ENCODE measurements around the gene ABLIM2. TPM values are rescaled to one million over a fixed set of nuclear protein-coding genes. Genes with fewer than 3 reads are reported as not detected.

Gene ABLIM2
- total and polyA plus RNA-seq, 2 donors (not counting 1 experiment from before 2014, with no cell fraction given), result 3.3 to 79.0 TPM

DNA sequence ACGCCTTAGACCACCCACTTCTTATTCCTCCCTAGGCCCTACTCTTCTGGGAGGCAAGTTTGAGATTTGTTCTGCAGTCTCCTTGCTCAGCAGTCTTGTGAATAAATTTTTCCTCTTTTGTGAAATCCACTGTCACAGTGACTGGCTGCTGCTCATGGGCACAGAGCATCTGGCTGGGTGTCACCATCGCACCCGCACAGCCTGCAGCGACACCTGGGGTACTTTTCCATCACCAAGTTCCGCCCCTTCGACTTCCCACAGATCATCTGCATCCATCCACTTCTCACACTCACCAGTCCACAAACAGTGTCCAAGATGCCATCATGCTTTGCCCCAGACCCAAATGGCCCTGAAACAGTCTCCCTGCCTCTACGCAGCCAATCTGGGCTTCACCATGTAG lies 182.6 kb downstream of the ABLIM2 start:
- intact Hi-C loops (cut with micrococcal nuclease), result no loop called here
- no peaks in the 10 kb centered on the region for H3K4me1 Mint-ChIP-seq
- H3K27me3 Mint-ChIP-seq, result peaks cover 9% of the 10 kb centered on the region
- ChIA-PET CTCF (no interaction called here), POLR2A (no interaction called here)
- no peak overlapping the region for H3K27ac ChIP-seq (ENCODE audit: low read length in 2 of 2)
- H3K9me3 ChIP-seq (ENCODE audit: control extremely low read depth in 1 of 3, control insufficient read depth in 2 of 3, insufficient read depth in 1 of 3, low read length in 2 of 3), result peaks cover 0 to 5% (median 0%) of the 10 kb centered on the region in 3 donors
- no peaks in the 10 kb centered on the region for H3K79me2 ChIP-seq (ENCODE audit: control insufficient read depth, insufficient read depth, low read length)
- no peak overlapping the region for H3K4me3 ChIP-seq (ENCODE audit: control extremely low read depth in 1 of 5, extremely low read depth in 1 of 5, insufficient read depth in 1 of 5, low read depth in 2 of 5, low read length in 4 of 5)
- ATAC-seq (ENCODE audit: low read depth), result no peak
- H3K36me3 ChIP-seq (replicated peaks in 1 of 2; ENCODE audit: control extremely low read depth in 1 of 2, control insufficient read depth in 1 of 2, extremely low read depth in 1 of 2, insufficient read depth in 2 of 2, low read length in 1 of 2), result no peaks in the 10 kb centered on the region
- H3K4me1 ChIP-seq (ENCODE audit: control insufficient read depth in 2 of 2, insufficient read depth in 2 of 2, low read length in 2 of 2), result no peaks in the 10 kb centered on the region
- 97% methylated on average over 7 of the region's 7 CpGs for WGBS (ENCODE audit: insufficient coverage)
- no peak overlapping the region for H3K4me3 Mint-ChIP-seq
- no peak overlapping the region for H3K4me2 ChIP-seq (replicated peaks; ENCODE audit: low read depth, low read length, poor library complexity, severe bottlenecking)
- DNase-seq, result no peak
- H3K9me3 Mint-ChIP-seq (ENCODE audit: insufficient read depth), result peaks cover 2% of the 10 kb centered on the region
- no peak overlapping the region for H2AFZ ChIP-seq (ENCODE audit: insufficient read depth, low read depth, low read length, poor library complexity, severe bottlenecking)
- H3K9ac ChIP-seq (ENCODE audit: low read length), result no peak overlapping the region
- H4K20me1 ChIP-seq (ENCODE audit: control insufficient read depth, insufficient read depth, low read length, poor library complexity, severe bottlenecking), result no peaks in the 10 kb centered on the region
- no peak for TF ChIP-seq EZH2 (IDR thresholded peaks at IDR 0.05; ENCODE audit: borderline replicate concordance, insufficient read depth, low read depth, low read length, poor library complexity, severe bottlenecking)
- no peak for TF ChIP-seq CTCF (IDR thresholded peaks at IDR 0.05)
- no peak overlapping the region for H3K27ac Mint-ChIP-seq
- peaks cover 0 to 4% (median 0%) of the 10 kb centered on the region in 4 experiments for H3K27me3 ChIP-seq (replicated peaks in 1 of 4; ENCODE audit: control extremely low read depth in 1 of 4, control insufficient read depth in 3 of 4, insufficient read depth in 4 of 4, low read length in 3 of 4)

- Histone ChIP-seq H3K79me2 (ENCODE audit: control insufficient read depth, insufficient read depth, low read length) (no peaks in the 10 kb centered on the region), H3K4me2 (replicated peaks; ENCODE audit: low read depth, low read length, poor library complexity, severe bottlenecking) (no peak overlapping the region), H3K9ac (ENCODE audit: low read length) (no peak overlapping the region), H3K4me1 (ENCODE audit: control insufficient read depth in 2 of 2, insufficient read depth in 2 of 2, low read length in 2 of 2) (no peaks in the 10 kb centered on the region), H2AFZ (ENCODE audit: insufficient read depth, low read depth, low read length, poor library complexity, severe bottlenecking) (no peak overlapping the region), H3K27me3 (replicated peaks in 1 of 4; ENCODE audit: control extremely low read depth in 1 of 4, control insufficient read depth in 3 of 4, insufficient read depth in 4 of 4, low read length in 3 of 4) (peaks cover 0 to 2% (median 0%) of the 10 kb centered on the region in 4 experiments), H3K9me3 (ENCODE audit: control extremely low read depth in 1 of 3, control insufficient read depth in 2 of 3, insufficient read depth in 1 of 3, low read length in 2 of 3) (peaks cover 0 to 5% (median 0%) of the 10 kb centered on the region in 3 donors), H3K4me3 (ENCODE audit: control extremely low read depth in 1 of 5, extremely low read depth in 1 of 5, insufficient read depth in 1 of 5, low read depth in 2 of 5, low read length in 4 of 5) (no peak overlapping the region), H3K27ac (ENCODE audit: low read length in 2 of 2) (no peak overlapping the region), H4K20me1 (ENCODE audit: control insufficient read depth, insufficient read depth, low read length, poor library complexity, severe bottlenecking) (no peaks in the 10 kb centered on the region), H3K36me3 (replicated peaks in 1 of 2; ENCODE audit: control extremely low read depth in 1 of 2, control insufficient read depth in 1 of 2, extremely low read depth in 1 of 2, insufficient read depth in 2 of 2, low read length in 1 of 2) (no peaks in the 10 kb centered on the region)
- DNase-seq (no peak), ATAC-seq (ENCODE audit: low read depth) (no peak)
- ChIA-PET POLR2A (no interaction called here), CTCF (no interaction called here)
- Mint-ChIP-seq H3K27ac (no peak overlapping the region), H3K4me3 (no peak overlapping the region), H3K9me3 (ENCODE audit: insufficient read depth) (peaks cover 2% of the 10 kb centered on the region), H3K4me1 (peaks cover 9% of the 10 kb centered on the region), H3K27me3 (peaks cover 10% of the 10 kb centered on the region)
- intact Hi-C loops (cut with micrococcal nuclease), result no loop called here
- TF ChIP-seq CTCF (IDR thresholded peaks at IDR 0.05) (no peak), EZH2 (IDR thresholded peaks at IDR 0.05; ENCODE audit: borderline replicate concordance, insufficient read depth, low read depth, low read length, poor library complexity, severe bottlenecking) (no peak)
- 89% methylated on average over 1 of the region's 1 CpG for WGBS (ENCODE audit: insufficient coverage)
These were observed 184.2 kb downstream of the ABLIM2 start for GRCh38 chr4:7974425-7974824.
